GM12865 (cell line): ENCODE results near the gene GMPS.
"Not testable (repeated sequence)": the region's sequence is repeated elsewhere in the genome, so short reads cannot be mapped to it uniquely, and the experiment has no call there.

Experiments used
- DNase-seq: peaks from one replicate; pipeline ENCODE4 v3.0.0; 2010; ENCODE audit warnings: low read depth
- H3K4me3 ChIP-seq: 2 replicates; pipeline ENCODE4 v1.5.1; 2011; ENCODE audit warnings: mild to moderate bottlenecking, low read depth, low read length, control low read depth
- TF ChIP-seq, protein P1 (sequence below): IDR thresholded peaks from 2 replicates; pipeline ENCODE4 v1.5.1; 2011; ENCODE audit warnings: low read length, control low read depth, low read depth, inconsistent platforms; ENCODE audit not compliant: insufficient read depth; ENCODE audit errors: missing control alignments

Gene GMPS

DNA sequence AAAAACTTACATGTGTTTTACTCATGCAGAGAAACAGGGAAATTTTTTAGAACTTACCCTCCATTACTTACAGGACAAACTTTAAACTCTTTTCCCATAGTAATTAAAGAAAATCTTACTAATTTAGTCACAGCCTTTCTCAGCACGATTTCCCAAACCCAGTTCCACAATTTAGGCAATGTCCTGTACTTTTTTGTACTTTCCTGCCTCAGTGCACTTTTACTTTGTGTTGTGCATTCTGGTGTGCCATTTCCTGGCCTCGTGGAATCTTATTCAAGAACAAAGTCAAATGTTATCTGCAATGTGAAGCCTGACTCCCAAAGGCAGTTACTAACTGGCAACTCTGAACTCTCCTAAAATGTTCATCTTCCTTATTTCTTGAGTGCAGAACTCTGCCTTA lies 18.1 kb upstream of the GMPS start:
- no peak for DNase-seq
- TF ChIP-seq, protein P1, sequence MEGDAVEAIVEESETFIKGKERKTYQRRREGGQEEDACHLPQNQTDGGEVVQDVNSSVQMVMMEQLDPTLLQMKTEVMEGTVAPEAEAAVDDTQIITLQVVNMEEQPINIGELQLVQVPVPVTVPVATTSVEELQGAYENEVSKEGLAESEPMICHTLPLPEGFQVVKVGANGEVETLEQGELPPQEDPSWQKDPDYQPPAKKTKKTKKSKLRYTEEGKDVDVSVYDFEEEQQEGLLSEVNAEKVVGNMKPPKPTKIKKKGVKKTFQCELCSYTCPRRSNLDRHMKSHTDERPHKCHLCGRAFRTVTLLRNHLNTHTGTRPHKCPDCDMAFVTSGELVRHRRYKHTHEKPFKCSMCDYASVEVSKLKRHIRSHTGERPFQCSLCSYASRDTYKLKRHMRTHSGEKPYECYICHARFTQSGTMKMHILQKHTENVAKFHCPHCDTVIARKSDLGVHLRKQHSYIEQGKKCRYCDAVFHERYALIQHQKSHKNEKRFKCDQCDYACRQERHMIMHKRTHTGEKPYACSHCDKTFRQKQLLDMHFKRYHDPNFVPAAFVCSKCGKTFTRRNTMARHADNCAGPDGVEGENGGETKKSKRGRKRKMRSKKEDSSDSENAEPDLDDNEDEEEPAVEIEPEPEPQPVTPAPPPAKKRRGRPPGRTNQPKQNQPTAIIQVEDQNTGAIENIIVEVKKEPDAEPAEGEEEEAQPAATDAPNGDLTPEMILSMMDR = no peak
- H3K4me3 ChIP-seq = peak overlapping the region; percentile 81

DNA sequence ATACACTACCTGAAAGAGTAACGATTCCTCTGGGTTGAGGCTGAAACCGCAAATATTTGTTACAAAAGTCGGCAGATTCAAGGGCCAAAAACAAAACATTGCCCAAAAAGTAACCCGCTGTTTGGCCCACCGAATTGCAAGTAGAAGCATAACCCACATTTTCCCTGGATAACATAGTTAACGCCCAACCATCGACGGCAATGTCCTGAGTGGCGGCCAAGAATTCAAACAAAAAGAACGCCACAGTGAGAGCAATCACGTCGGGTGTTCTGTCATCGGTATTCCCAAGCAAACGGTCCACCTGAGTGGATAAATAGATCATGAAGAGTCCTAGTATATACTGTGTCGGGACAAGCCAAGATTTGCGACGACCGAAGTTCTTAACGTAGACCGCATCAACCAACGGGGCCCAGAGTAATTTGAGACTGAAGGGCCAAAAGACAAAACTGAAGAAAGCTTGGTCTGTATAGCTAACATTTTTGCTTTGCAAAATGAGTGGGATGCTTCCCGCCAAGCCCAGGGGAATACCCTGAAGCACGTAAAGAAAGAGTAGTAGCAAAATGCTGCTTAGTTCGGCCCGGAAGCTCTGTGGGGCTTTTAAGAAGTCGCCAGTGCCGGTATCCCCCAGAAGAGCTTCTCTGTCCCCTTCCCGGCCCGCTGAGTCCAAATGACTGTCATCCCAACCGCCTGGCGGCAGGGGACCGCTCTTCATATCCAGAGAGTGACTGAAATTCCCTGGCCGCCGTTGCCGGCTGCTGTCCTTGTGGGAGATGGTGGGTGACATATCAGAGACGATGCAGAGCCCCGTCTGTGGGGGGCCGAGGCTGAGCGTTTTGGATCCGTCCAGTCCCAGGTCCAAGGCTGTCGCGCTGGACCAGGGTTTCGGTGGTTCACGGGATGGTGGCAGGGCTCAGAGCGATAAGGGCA lies 17.0 kb upstream of the GMPS start:
- DNase-seq = peak; percentile 61
- peak overlapping the region; percentile 81 for H3K4me3 ChIP-seq
- TF ChIP-seq, protein P1 = no peak

DNA sequence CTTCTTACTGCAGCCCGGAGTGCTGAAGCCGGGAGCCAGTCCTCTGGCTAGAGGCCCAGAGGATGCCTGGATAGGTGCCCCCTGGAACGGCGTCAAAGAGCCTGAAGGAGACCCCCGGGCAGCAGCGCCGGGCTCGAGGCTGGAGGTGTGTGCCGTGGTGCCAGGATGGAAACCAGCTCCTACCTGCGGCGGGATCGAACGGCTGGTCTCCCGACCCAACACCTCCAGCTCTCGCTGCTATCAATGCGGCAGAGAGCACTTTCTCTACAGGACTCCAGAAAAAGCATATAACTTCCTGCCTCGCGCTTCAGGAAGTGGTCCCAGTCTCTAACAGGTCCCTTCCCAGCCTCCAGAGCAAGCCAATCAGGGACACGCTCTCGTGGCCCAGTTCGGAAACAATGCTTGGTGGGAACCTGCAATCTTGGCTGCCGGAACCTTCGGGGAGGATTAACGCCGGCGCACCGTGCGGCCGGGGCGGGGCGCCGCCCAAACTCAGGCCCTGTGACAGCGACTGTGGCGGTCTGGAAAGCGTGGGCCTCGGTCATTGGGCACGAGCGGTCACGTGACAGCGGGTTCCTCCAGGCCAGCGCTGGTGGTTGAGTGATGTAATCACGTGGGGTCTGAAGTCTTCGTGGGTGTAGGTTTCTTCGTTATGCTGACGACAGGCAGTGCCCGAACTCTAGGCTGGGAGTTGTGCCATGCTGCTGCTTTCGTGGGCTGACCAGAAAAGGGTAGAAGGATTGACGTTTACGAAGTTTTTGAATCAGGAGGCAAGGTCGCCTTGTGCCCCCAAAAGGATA lies 16.1 kb upstream of the GMPS start, which contains the start of gene SLC33A1:
SLC33A1 (minus strand) TSS at position 287 of the 800 bp plus-strand sequence. CDS start 430 bp downstream, outside the sequence.
- TF ChIP-seq, protein P1 = no peak
- peak within 1 kb of the TSS; percentile 82 for H3K4me3 ChIP-seq
- DNase-seq = peak; percentile 100

DNA sequence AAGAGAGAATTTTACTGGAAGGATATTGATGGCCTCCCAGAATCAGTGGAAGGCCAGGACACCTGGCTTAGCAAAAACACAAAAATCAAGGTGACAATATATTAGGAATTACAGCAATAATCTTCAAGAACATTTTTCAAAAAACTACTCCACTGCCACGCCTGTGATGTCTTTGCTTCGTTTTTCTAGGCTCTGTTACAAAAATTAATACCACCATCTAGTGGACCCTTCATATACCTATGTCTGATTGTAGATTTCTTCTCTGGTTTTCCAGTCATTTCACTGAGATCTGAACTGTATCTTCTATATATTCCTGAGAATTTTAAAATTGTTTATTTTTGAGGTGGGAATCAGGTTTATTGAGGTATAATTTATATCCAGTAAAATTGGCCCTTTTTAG lies 10.6 kb upstream of the GMPS start:
- peak; percentile 17 for DNase-seq
- no peak overlapping the region for H3K4me3 ChIP-seq
- TF ChIP-seq, protein P1 = peak; percentile 3

DNA sequence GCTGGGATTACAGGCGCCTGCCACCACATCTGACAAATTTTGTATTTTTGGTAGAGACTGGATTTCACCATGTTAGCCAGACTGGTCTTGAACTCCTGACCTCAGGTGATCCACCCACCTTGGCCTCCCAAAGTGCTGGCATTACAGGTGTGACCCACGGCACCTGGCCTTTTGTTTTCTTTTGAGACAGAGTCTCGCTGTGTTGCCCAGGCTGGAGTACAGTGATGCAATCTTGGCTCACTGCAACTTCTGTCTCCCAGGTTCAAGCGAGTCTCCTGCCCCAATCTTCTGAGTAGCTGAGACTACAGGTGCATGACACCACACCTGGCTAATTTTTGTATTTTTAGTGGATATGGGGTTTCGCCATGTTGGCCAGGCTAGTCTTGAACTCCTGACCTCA lies 10.0 kb upstream of the GMPS start:
- not testable (repeated sequence) for H3K4me3 ChIP-seq, DNase-seq

DNA sequence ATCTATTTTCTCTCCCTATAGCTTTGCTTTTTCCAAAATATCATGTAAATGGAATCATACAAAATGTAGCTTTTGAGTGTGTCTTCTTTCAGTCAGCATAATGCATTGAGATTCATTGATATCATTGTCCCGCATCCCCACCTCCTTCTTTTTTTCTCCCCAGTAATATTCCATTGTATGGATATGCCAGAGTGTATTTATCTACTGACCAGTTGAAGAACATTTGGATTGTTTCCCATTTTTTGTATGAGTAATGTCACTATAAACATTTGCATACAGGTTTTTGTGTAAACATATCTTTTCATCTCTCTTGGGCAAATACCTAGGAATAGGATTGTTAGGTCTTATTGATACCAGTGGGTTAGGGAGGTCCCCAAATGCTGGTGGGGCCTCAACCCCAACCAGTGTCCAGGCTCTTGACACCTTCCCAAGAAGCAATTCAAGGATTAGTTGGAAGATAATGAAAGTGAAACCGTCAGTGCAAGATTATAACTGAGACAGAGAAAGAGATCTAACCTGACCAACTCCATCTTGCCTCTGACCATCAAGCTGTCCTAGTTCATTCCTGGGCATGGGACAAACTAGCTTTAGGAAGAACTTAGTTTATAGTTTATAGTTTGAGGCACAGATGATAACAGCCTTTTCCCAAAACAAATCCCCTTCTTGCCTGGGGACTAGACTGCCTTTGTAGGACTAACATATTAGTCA lies 8.8 kb upstream of the GMPS start:
- TF ChIP-seq, protein P1 = no peak

DNA sequence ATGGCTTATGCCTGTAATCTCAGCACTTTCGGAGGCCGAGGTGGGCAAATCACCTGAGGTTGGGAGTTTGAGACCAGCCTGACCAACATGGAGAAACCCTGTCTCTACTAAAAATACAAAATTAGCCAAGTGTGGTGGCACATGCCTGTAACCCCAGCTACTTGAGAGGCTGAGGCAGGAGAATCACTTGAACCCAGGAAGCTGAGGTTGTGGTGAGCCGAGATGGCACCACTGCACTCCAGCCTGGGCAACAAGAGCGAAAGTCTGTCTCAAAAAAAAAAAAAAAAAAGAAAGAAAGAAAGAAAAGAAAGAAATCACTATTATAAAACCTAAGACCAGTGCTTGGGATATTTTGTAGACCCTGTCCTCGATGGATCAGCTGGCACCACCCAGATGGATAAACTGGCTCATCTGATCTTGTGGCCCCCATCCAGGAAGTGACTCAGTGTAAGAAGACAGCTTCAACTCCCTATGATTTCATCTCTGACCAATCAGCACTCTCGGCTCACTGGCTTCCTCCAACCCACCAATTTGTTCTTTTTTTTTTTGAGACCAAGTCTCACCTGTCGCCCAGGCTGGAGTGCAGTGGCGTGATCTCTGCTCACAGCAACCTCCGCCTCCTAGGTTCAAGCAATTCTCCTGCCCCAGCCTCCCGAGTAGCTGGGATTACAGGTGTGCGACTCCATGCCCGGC lies 8.0 kb upstream of the GMPS start:
- H3K4me3 ChIP-seq = not testable (repeated sequence)
- peak; percentile 26 for DNase-seq

More for the DNA sequence above, 8.8 kb upstream of the GMPS start:
- H3K4me3 ChIP-seq = no peak overlapping the region
- no peak for DNase-seq
